ENCODE results near the gene FLII. TPM values are rescaled to one million over a fixed set of nuclear protein-coding genes. Genes with fewer than 3 reads are reported as not detected.

Gene FLII
- total RNA-seq, 1 experiment from 2014 or later, result 298 TPM

GRCh38 chr17:18218756-18219415 lies 39.7 kb downstream of the FLII start:
- Histone ChIP-seq H2AFZ (ENCODE audit: low read length) (no peak overlapping the region), H2AK5ac (ENCODE audit: insufficient read length, low read length) (no peak overlapping the region), H2BK5ac (ENCODE audit: insufficient read length, low read length) (no peak overlapping the region), H4K8ac (replicated peaks; ENCODE audit: insufficient read length, low read depth, low read length) (no peak overlapping the region), H3K23ac (ENCODE audit: insufficient read length, low read depth, low read length) (no peak overlapping the region), H3K23me2 (ENCODE audit: insufficient read length, low read depth, low read length, poor library complexity, severe bottlenecking) (no peaks in the 10 kb centered on the region), H3K79me2 (ENCODE audit: insufficient read depth, low read length) (no peaks in the 10 kb centered on the region), H3K27ac (ENCODE audit: insufficient read length, low read depth, low read length) (no peak overlapping the region), H4K20me1 (ENCODE audit: control insufficient read depth, insufficient read depth, insufficient read length) (no peaks in the 10 kb centered on the region), H3K4me2 (ENCODE audit: insufficient read depth, insufficient read length, low read length) (no peak overlapping the region), H3K9me3 (ENCODE audit: control insufficient read depth, low read depth, low read length) (no peaks in the 10 kb centered on the region), H4K91ac (ENCODE audit: insufficient read length, low read depth, low read length) (no peak overlapping the region), H3K9ac (ENCODE audit: extremely low read depth, insufficient read length, low read length) (no peak overlapping the region), H4K5ac (ENCODE audit: insufficient read length, low read depth, low read length) (no peak overlapping the region), H3K56ac (ENCODE audit: insufficient read length, low read depth, low read length) (no peak overlapping the region), H2BK15ac (ENCODE audit: low read depth, low read length) (no peak overlapping the region), H2BK20ac (ENCODE audit: low read depth, low read length, poor library complexity, severe bottlenecking) (no peak overlapping the region), H3T11ph (ENCODE audit: low read length) (no peak overlapping the region), H2BK120ac (ENCODE audit: low read depth, low read length, poor library complexity, severe bottlenecking) (no peak overlapping the region), H3K79me1 (ENCODE audit: insufficient read depth, low read depth, low read length, poor library complexity, severe bottlenecking) (no peaks in the 10 kb centered on the region), H3K4ac (ENCODE audit: low read depth, low read length) (no peak overlapping the region), H3K18ac (ENCODE audit: insufficient read length, low read depth, low read length) (no peak overlapping the region), H3K27me3 (ENCODE audit: insufficient read depth, low read length) (no peaks in the 10 kb centered on the region), H3K14ac (ENCODE audit: insufficient read depth, low read length) (no peak overlapping the region), H2BK12ac (ENCODE audit: insufficient read length, low read depth, low read length) (no peak overlapping the region), H3K4me1 (ENCODE audit: insufficient read depth, low read length) (no peaks in the 10 kb centered on the region; the same call in 1 of the 2 replicates)
- H3K4me3 Mint-ChIP-seq, result no peak overlapping the region
- H3K9me3 Mint-ChIP-seq, result no peaks in the 10 kb centered on the region; a peak in 1 of 5 replicates
- peaks cover 7 to 19% of the 10 kb centered on the region in 2 experiments for H3K4me1 Mint-ChIP-seq
- peak overlapping the region in 2 of 3 experiments; percentile 54 to 67; a peak in 4 of 7 replicates for H3K27ac Mint-ChIP-seq
- no CpG with 5 or more reads among the region's 4 CpGs for WGBS (ENCODE audit: extremely low coverage, insufficient read length, low lambda C conversion rate)
- no peaks in the 10 kb centered on the region; a peak in 2 of 7 replicates for H3K36me3 Mint-ChIP-seq (ENCODE audit: insufficient read depth in 1 of 3, low read depth in 3 of 3)
- no peak for TF ChIP-seq CTCF (conservative IDR thresholded peaks at IDR 0.05)
- H3K27me3 Mint-ChIP-seq (ENCODE audit: low read depth), result no peaks in the 10 kb centered on the region
- no peak for DNase-seq
